K562 (cell line): ENCODE results near the gene FGR. TPM values are rescaled to one million over a fixed set of nuclear protein-coding genes. Genes with fewer than 3 reads are reported as not detected.

ENCODE experiments used
- ASH1L ChIP-seq: fragments of 450-650 bp; IDR thresholded peaks from 2 replicates; pipeline ENCODE4 v1.6.1; 2018; ENCODE audit warnings: borderline replicate concordance, mild to moderate bottlenecking, low read depth; ENCODE audit not compliant: partially characterized antibody
- BRD4 ChIP-seq: fragments of 200-600 bp; sonication (generic); IDR thresholded peaks from 2 replicates; pipeline ENCODE4 v1.6.1; 2017; ENCODE audit warnings: inconsistent platforms
- EWSR1 ChIP-seq: fragments of 450-650 bp; IDR thresholded peaks from 2 replicates; pipeline ENCODE4 v1.6.1; 2018; ENCODE audit warnings: borderline replicate concordance, mild to moderate bottlenecking, low read depth, moderate library complexity; ENCODE audit not compliant: partially characterized antibody
- HMGN3 ChIP-seq: IDR thresholded peaks from 2 replicates; pipeline ENCODE4 v1.6.1; 2011; ENCODE audit warnings: borderline replicate concordance, low read depth, mild to moderate bottlenecking, mixed read lengths, low read length; ENCODE audit not compliant: insufficient read length; ENCODE audit errors: extremely low read depth
- NR2C1 ChIP-seq, 2 experiments: fragments of 450-650 bp; IDR thresholded peaks; 2 replicates each; pipeline ENCODE4 v1.6.1; 2017; ENCODE audit warnings: mild to moderate bottlenecking in 2 of 2, antibody characterized with exemption in 1 of 2, inconsistent platforms in 1 of 2, missing compliant biosample characterization in 1 of 2, missing genetic modification characterization in 1 of 2
- POLR2A ChIP-seq: fragments of 450-650 bp; conservative IDR thresholded peaks from 2 replicates; pipeline ENCODE4 v1.6.1; 2016
- RBBP5 ChIP-seq: fragments of 200-600 bp; sonication (generic); IDR thresholded peaks from 2 replicates; pipeline ENCODE4 v1.6.1; 2012; ENCODE audit warnings: borderline replicate concordance, mild to moderate bottlenecking, low read length, control low read depth, inconsistent platforms; ENCODE audit not compliant: insufficient read depth, poor library complexity, severe bottlenecking
- TAF1 ChIP-seq: IDR thresholded peaks from 2 replicates; pipeline ENCODE4 v1.6.1; 2011; ENCODE audit warnings: mild to moderate bottlenecking, low read length, moderate library complexity; ENCODE audit not compliant: insufficient read depth, control insufficient read depth, severe bottlenecking; ENCODE audit errors: extremely low read depth
- TARDBP ChIP-seq: fragments of 450-650 bp; IDR thresholded peaks from 2 replicates; pipeline ENCODE4 v1.6.1; 2016
- THRAP3 ChIP-seq: fragments of 450-650 bp; IDR thresholded peaks from 2 replicates; pipeline ENCODE4 v1.6.1; 2016; ENCODE audit warnings: mild to moderate bottlenecking, inconsistent platforms, borderline replicate concordance
- ZNF165 ChIP-seq: fragments of 250-450 bp; sonication (Bioruptor Pico); IDR thresholded peaks from 2 replicates; pipeline ENCODE4 v1.4.0; 2020; ENCODE audit warnings: borderline replicate concordance
- ZNF197 ChIP-seq: fragments of 200-800 bp; sonication (Bioruptor generic); IDR thresholded peaks from 2 replicates; pipeline ENCODE4 v1.6.1; 2016; ENCODE audit warnings: low read depth, missing genetic modification characterization, missing compliant biosample characterization
- ZNF23 ChIP-seq: fragments of 250-450 bp; sonication (Bioruptor Pico); IDR thresholded peaks from 2 replicates; pipeline ENCODE4 v1.4.0; 2020; ENCODE audit warnings: mild to moderate bottlenecking
- ZNF41 ChIP-seq: fragments of 250-450 bp; sonication (Bioruptor Pico); conservative IDR thresholded peaks from 2 replicates; pipeline ENCODE4 v1.4.0; 2020; ENCODE audit warnings: mild to moderate bottlenecking
- ZNF785 ChIP-seq: fragments of 250-450 bp; sonication (Bioruptor Pico); IDR thresholded peaks from 2 replicates; pipeline ENCODE4 v1.4.0; 2020; ENCODE audit warnings: mild to moderate bottlenecking
- polyA plus RNA-seq, 8 experiments: library from polyadenylated mRNA; depleted of rRNA in 4 of 8; stranded (reverse) in 5 of 8; unstranded in 3 of 8; fragments of >200 nt; fragmentation: Nextera tagmentation in 2 of 8; fragmentation: Illumina TruSeq in 1 of 8; extraction: Ambion mirVana in 2 of 8; extraction: Trizol in 1 of 8; gene quantifications; 2 replicates each; pipeline versions ENCODE4 v1.2.1 to v1.2.3, GENCODE V29; 2011 to 2014; ENCODE audit warnings: inconsistent platforms in 1 of 8, missing spikeins in 1 of 8
- total RNA-seq, 7 experiments: library from RNA; depleted of rRNA in 6 of 7; stranded (reverse); fragments of >200 nt in 6 of 7; fragmentation: Illumina TruSeq in 2 of 7; extraction: Trizol in 2 of 7; gene quantifications; 2 replicates each; pipeline versions ENCODE4 v1.2.1 to v1.2.3, GENCODE V29; 2011 to 2021; ENCODE audit warnings: low replicate concordance in 1 of 7
- TF ChIP-seq, protein P1 (sequence below): fragments of 250-450 bp; sonication (Bioruptor Pico); IDR thresholded peaks from 2 replicates; pipeline ENCODE4 v1.4.0; 2020
- TF ChIP-seq, protein P2 (sequence below): fragments of 250-450 bp; sonication (Bioruptor Pico); IDR thresholded peaks from 2 replicates; pipeline ENCODE4 v1.4.0; 2020
- TF ChIP-seq, protein P3 (sequence below): fragments of 450-650 bp; IDR thresholded peaks from 2 replicates; pipeline ENCODE4 v1.7.1; 2018; ENCODE audit warnings: mild to moderate bottlenecking, low read depth; ENCODE audit not compliant: partially characterized antibody

Gene FGR
- total and polyA plus RNA-seq, 9 of the 15 experiments (the other 6 are each of a cell fraction or from before 2014, with no cell fraction given): 0.04 to 0.11 TPM; not detected in 7

DNA sequence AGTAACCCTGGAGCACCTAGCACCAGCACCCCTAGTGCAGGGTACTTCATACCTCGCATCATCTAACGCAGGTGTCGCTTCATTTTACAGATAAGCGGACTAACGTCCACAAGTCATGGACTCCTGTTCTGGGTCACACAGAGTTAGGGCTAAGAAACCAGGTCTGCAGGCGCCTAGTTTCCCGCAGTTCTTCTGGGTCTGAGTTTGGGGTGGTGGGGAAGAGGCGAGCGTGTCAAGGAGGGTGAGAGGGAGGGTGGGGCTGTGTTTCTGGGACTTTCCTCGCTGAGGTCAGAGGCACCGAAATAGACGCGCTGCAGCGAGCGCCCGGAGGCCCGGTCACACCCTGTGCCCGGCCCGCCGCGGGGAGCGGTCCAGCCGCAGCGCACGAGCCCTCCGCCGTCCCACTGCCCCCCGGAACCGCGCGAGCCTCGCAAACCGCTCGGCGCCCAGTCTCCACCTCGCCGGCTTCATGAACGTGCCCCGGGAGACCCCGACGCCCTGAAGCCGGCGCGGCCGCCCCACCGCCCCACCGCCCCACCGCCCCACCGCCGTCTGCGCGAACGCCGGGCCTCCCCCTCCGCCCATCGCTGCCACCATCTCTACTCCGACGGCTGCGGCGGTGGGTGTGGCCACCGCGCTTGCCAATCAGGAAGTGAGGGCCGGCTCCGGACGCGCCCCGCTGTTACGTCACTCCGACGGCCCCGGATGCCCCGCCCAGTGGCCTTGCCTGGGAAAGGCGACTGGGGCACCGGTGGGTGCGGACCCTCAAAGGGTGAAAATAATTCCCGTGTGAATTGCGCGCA is 24.7 kb upstream of the FGR start (continued):
- TF ChIP-seq, protein P1, sequence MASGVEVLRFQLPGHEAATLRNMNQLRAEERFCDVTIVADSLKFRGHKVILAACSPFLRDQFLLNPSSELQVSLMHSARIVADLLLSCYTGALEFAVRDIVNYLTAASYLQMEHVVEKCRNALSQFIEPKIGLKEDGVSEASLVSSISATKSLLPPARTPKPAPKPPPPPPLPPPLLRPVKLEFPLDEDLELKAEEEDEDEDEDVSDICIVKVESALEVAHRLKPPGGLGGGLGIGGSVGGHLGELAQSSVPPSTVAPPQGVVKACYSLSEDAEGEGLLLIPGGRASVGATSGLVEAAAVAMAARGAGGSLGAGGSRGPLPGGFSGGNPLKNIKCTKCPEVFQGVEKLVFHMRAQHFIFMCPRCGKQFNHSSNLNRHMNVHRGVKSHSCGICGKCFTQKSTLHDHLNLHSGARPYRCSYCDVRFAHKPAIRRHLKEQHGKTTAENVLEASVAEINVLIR (CRISPR knock-in tag): peak; percentile 71
- TF ChIP-seq POLR2A: 0 out of 2 replicates have a peak, but pooled peaks have one; percentile 52
- TF ChIP-seq RBBP5: peak; percentile 51
- no peak for TF ChIP-seq ASH1L
- TF ChIP-seq ZNF41 (CRISPR knock-in tag): no peak
- no peak for TF ChIP-seq ZNF785 (CRISPR knock-in tag)
- TF ChIP-seq, protein P2, sequence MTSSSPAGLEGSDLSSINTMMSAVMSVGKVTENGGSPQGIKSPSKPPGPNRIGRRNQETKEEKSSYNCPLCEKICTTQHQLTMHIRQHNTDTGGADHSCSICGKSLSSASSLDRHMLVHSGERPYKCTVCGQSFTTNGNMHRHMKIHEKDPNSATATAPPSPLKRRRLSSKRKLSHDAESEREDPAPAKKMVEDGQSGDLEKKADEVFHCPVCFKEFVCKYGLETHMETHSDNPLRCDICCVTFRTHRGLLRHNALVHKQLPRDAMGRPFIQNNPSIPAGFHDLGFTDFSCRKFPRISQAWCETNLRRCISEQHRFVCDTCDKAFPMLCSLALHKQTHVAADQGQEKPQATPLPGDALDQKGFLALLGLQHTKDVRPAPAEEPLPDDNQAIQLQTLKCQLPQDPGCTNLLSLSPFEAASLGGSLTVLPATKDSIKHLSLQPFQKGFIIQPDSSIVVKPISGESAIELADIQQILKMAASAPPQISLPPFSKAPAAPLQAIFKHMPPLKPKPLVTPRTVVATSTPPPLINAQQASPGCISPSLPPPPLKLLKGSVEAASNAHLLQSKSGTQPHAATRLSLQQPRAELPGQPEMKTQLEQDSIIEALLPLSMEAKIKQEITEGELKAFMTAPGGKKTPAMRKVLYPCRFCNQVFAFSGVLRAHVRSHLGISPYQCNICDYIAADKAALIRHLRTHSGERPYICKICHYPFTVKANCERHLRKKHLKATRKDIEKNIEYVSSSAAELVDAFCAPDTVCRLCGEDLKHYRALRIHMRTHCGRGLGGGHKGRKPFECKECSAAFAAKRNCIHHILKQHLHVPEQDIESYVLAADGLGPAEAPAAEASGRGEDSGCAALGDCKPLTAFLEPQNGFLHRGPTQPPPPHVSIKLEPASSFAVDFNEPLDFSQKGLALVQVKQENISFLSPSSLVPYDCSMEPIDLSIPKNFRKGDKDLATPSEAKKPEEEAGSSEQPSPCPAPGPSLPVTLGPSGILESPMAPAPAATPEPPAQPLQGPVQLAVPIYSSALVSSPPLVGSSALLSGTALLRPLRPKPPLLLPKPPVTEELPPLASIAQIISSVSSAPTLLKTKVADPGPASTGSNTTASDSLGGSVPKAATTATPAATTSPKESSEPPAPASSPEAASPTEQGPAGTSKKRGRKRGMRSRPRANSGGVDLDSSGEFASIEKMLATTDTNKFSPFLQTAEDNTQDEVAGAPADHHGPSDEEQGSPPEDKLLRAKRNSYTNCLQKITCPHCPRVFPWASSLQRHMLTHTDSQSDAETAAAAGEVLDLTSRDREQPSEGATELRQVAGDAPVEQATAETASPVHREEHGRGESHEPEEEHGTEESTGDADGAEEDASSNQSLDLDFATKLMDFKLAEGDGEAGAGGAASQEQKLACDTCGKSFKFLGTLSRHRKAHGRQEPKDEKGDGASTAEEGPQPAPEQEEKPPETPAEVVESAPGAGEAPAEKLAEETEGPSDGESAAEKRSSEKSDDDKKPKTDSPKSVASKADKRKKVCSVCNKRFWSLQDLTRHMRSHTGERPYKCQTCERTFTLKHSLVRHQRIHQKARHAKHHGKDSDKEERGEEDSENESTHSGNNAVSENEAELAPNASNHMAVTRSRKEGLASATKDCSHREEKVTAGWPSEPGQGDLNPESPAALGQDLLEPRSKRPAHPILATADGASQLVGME (CRISPR knock-in tag): no peak
- TF ChIP-seq ZNF23 (CRISPR knock-in tag): no peak
- TF ChIP-seq HMGN3: peak; percentile 52
- TF ChIP-seq TARDBP: no peak
- no peak for TF ChIP-seq ZNF197 (CRISPR knock-in tag)
- TF ChIP-seq ZNF165: no peak
- TF ChIP-seq EWSR1: no peak
- TF ChIP-seq THRAP3: no peak
- no peak for TF ChIP-seq NR2C1 (IDR thresholded peaks at IDR 0.05)
- TF ChIP-seq NR2C1 (tag; IDR thresholded peaks at IDR 0.05): no peak
- no peak for TF ChIP-seq BRD4
- TF ChIP-seq TAF1: peak; percentile 69
- TF ChIP-seq, protein P3, sequence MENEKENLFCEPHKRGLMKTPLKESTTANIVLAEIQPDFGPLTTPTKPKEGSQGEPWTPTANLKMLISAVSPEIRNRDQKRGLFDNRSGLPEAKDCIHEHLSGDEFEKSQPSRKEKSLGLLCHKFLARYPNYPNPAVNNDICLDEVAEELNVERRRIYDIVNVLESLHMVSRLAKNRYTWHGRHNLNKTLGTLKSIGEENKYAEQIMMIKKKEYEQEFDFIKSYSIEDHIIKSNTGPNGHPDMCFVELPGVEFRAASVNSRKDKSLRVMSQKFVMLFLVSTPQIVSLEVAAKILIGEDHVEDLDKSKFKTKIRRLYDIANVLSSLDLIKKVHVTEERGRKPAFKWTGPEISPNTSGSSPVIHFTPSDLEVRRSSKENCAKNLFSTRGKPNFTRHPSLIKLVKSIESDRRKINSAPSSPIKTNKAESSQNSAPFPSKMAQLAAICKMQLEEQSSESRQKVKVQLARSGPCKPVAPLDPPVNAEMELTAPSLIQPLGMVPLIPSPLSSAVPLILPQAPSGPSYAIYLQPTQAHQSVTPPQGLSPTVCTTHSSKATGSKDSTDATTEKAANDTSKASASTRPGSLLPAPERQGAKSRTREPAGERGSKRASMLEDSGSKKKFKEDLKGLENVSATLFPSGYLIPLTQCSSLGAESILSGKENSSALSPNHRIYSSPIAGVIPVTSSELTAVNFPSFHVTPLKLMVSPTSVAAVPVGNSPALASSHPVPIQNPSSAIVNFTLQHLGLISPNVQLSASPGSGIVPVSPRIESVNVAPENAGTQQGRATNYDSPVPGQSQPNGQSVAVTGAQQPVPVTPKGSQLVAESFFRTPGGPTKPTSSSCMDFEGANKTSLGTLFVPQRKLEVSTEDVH: no peak
